Measurements from ENCODE around the gene SLC39A11. TPM values are rescaled to one million over a fixed set of nuclear protein-coding genes. Genes with fewer than 3 reads are reported as not detected.

Gene SLC39A11
- polyA plus RNA-seq, 3 donors = 16.6 to 27.9 (median 26.6) TPM

DNA sequence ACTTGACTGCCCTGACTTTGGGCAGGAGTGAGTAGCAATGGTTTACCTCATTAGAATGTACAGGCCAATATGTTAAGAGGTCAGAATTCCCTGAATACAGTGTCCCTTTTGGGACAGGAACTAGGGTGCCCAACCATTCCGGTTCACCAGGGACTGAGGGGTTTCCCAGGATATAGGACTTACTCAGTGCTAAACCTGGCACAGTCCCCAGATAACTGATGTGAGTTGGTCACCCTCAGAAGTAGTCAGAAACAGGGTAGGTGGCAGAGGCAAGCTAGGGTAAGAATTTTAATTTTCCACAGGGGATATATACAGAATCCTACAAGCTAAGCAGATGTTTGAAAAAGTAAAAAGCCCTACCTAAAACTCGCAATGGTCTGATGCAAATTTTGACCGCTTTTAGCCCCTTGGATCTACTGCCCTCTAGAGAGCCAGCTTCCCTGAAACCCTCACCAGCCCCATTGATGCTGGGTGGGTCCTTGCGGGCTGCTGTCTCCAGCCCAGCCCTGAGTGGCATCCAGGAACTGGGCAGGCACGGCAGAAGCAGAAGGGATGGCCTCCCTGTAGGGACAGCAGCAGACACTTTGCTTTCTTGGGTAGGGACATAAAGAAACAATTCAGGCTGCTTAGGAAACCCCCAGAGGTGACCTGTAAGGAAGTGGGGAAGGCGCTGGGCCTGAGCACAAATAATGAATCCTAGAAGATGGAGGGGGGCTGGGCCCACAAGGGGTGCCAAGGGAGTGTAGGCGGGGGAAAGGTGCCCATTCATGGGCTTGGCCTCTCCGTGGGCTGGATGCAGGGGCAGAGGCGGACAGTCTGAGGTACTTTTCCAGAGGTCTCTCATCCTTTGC is 434.8 kb downstream of the SLC39A11 start:
- Mint-ChIP-seq H3K4me3 (no peak overlapping the region), H3K36me3 (peaks cover 7 to 16% of the 10 kb centered on the region in 2 donors), H3K4me1 (no peaks in the 10 kb centered on the region), H3K27ac (peak overlapping the region in 1 of 7 donors; percentile 19), H3K27me3 (ENCODE audit: low read depth in 3 of 3) (peaks cover 0 to 1% (median 0%) of the 10 kb centered on the region in 3 donors), H3K9me3 (no peaks in the 10 kb centered on the region)
- H3K27ac ChIP-seq (ENCODE audit: low read depth in 1 of 2, low read length in 2 of 2) = no peak overlapping the region
- H4K20me1 ChIP-seq (ENCODE audit: insufficient read depth, low read length) = no peaks in the 10 kb centered on the region
- DNase-seq = no peak
- H3K4me2 ChIP-seq (replicated peaks; ENCODE audit: extremely low read depth, low read length, poor library complexity, severe bottlenecking) = no peak overlapping the region
- no peaks in the 10 kb centered on the region for H3K79me2 ChIP-seq (ENCODE audit: insufficient read depth, low read length)
- H3K4me1 ChIP-seq (ENCODE audit: control insufficient read depth in 1 of 2, insufficient read depth in 2 of 2, low read length in 2 of 2) = no peaks in the 10 kb centered on the region
- peaks cover 3 to 8% of the 10 kb centered on the region in 2 donors for H3K36me3 ChIP-seq (replicated peaks in 1 of 2; ENCODE audit: control insufficient read depth in 1 of 2, insufficient read depth in 2 of 2, low read length in 2 of 2)
- TF ChIP-seq, protein P1, sequence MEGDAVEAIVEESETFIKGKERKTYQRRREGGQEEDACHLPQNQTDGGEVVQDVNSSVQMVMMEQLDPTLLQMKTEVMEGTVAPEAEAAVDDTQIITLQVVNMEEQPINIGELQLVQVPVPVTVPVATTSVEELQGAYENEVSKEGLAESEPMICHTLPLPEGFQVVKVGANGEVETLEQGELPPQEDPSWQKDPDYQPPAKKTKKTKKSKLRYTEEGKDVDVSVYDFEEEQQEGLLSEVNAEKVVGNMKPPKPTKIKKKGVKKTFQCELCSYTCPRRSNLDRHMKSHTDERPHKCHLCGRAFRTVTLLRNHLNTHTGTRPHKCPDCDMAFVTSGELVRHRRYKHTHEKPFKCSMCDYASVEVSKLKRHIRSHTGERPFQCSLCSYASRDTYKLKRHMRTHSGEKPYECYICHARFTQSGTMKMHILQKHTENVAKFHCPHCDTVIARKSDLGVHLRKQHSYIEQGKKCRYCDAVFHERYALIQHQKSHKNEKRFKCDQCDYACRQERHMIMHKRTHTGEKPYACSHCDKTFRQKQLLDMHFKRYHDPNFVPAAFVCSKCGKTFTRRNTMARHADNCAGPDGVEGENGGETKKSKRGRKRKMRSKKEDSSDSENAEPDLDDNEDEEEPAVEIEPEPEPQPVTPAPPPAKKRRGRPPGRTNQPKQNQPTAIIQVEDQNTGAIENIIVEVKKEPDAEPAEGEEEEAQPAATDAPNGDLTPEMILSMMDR (IDR thresholded peaks at IDR 0.05) = no peak
- 96% methylated on average over 9 of the region's 9 CpGs for WGBS (ENCODE audit: insufficient coverage)
- no peaks in the 10 kb centered on the region for H3K27me3 ChIP-seq (ENCODE audit: control insufficient read depth in 2 of 2, insufficient read depth in 2 of 2, low read length in 2 of 2)
- no peak overlapping the region for H2AFZ ChIP-seq (ENCODE audit: insufficient read depth, low read depth, low read length, poor library complexity, severe bottlenecking)
- H3K9ac ChIP-seq (ENCODE audit: insufficient read depth, low read length, poor library complexity, severe bottlenecking) = no peak overlapping the region
- H3K9me3 ChIP-seq (replicated peaks in 1 of 2; ENCODE audit: control insufficient read depth in 1 of 2, insufficient read depth in 1 of 2, low read length in 2 of 2) = no peaks in the 10 kb centered on the region
- H3K4me3 ChIP-seq (replicated peaks in 1 of 3; ENCODE audit: low read depth in 2 of 3, low read length in 3 of 3) = no peak overlapping the region
- intact Hi-C loops (cut with micrococcal nuclease) = no loop called here

DNA sequence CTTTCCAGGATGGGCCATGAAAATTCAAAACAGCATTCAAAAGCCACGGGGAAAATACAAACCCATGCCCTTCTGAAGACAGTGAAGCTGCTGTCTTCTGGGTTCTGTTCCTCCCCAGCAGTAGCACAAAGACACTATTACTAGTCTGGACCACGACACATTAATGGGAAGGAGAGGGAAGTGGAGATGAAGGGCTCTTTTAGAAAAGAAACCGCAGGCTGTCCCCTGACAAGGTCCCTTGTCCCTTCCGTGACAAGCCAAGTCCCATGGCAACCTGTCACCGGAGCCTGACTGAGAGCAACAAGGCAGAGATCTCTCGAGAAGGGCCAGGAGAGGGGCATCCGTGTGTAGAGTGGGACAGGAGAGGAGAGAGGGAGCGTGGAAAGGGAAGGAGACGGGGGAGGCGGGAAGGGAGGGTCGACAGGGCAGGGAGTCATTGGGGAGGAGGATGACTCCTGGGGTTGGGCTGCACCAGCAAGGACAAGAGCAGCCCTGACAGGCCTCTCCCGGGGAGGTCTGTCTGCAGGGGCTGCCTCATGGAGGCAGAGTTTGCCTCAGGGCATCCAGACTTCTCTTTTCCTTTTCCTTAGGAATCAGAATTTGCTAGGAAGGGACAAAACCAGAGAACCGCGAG is 436.2 kb downstream of the SLC39A11 start:
- no peak overlapping the region for H3K4me3 Mint-ChIP-seq

More for the DNA sequence above, 436.2 kb downstream of the SLC39A11 start:
- no peaks in the 10 kb centered on the region for H3K4me1 ChIP-seq (ENCODE audit: control insufficient read depth in 1 of 2, insufficient read depth in 2 of 2, low read length in 2 of 2)
- Mint-ChIP-seq H3K36me3 (peaks cover 4 to 18% of the 10 kb centered on the region in 2 donors), H3K9me3 (no peaks in the 10 kb centered on the region), H3K27ac (peak overlapping the region in 1 of 7 donors; percentile 62), H3K27me3 (ENCODE audit: low read depth in 3 of 3) (no peaks in the 10 kb centered on the region), H3K4me1 (no peaks in the 10 kb centered on the region)
- no peak for DNase-seq
- H3K36me3 ChIP-seq (replicated peaks in 1 of 2; ENCODE audit: control insufficient read depth in 1 of 2, insufficient read depth in 2 of 2, low read length in 2 of 2) = peaks cover 0 to 4% of the 10 kb centered on the region in 2 donors
- no peak overlapping the region for H3K27ac ChIP-seq (ENCODE audit: low read depth in 1 of 2, low read length in 2 of 2)
- H2AFZ ChIP-seq (ENCODE audit: insufficient read depth, low read depth, low read length, poor library complexity, severe bottlenecking) = no peak overlapping the region
- H3K9ac ChIP-seq (ENCODE audit: insufficient read depth, low read length, poor library complexity, severe bottlenecking) = no peak overlapping the region
- no peaks in the 10 kb centered on the region for H3K79me2 ChIP-seq (ENCODE audit: insufficient read depth, low read length)
- no peaks in the 10 kb centered on the region for H4K20me1 ChIP-seq (ENCODE audit: insufficient read depth, low read length)
- H3K4me2 ChIP-seq (replicated peaks; ENCODE audit: extremely low read depth, low read length, poor library complexity, severe bottlenecking) = no peak overlapping the region
- WGBS (ENCODE audit: insufficient coverage) = 93% methylated on average over 6 of the region's 14 CpGs
- H3K27me3 ChIP-seq (ENCODE audit: control insufficient read depth in 2 of 2, insufficient read depth in 2 of 2, low read length in 2 of 2) = no peaks in the 10 kb centered on the region
- TF ChIP-seq, protein P1 (IDR thresholded peaks at IDR 0.05) = no peak
- H3K4me3 ChIP-seq (replicated peaks in 1 of 3; ENCODE audit: low read depth in 2 of 3, low read length in 3 of 3) = no peak overlapping the region
- no peaks in the 10 kb centered on the region for H3K9me3 ChIP-seq (replicated peaks in 1 of 2; ENCODE audit: control insufficient read depth in 1 of 2, insufficient read depth in 1 of 2, low read length in 2 of 2)
- intact Hi-C loops (cut with micrococcal nuclease) = no loop called here
